H1 (cell line): ENCODE data around the gene CCDC198. TPM values are rescaled to one million over a fixed set of nuclear protein-coding genes. Genes with fewer than 3 reads are reported as not detected.

Experiments used
- TEAD4 ChIP-seq: IDR thresholded peaks from 2 replicates; pipeline ENCODE4 v1.6.1; 2012; ENCODE audit warnings: low read depth, low read length, inconsistent platforms, mixed read lengths
- polyA plus RNA-seq, 7 experiments: library from polyadenylated mRNA; depleted of rRNA in 3 of 7; stranded (reverse) in 5 of 7; unstranded in 2 of 7; fragments of >200 nt in 5 of 7; fragments of 200-250 nt in 2 of 7; gene quantifications; 1 replicate in 5 of 7; 2 replicates in 1 of 7; 4 replicates in 1 of 7; pipeline versions ENCODE4 v1.2.1 to v1.2.3, GENCODE V29; 2011 to 2013; ENCODE audit warnings: missing spikeins in 2 of 7, mixed read lengths in 2 of 7
- total RNA-seq: library from RNA; stranded (reverse); fragmentation: NEBNext Ultra II Directional; extraction: Animal tissue kit (Norgen Biotek cat#: 25700); gene quantifications from 2 replicates; pipeline ENCODE4 v1.2.1, GENCODE V29; 2021

The CCDC198 gene
- total and polyA plus RNA-seq, 2 of the 8 experiments (the other 6 are each of a cell fraction or from before 2014, with no cell fraction given): not detected

- no peak for TF ChIP-seq TEAD4
- TF ChIP-seq, all 59 proteins: peak for 0
Observed at GRCh38 chr14:57508756-57509155, 15.1 kb upstream of the CCDC198 start (continued).
